NCI-H2227 treated with DMSO at 0.1 percent for 48 hours (cell line): ENCODE measurements around the gene L3MBTL2.
"Not testable (repeated sequence)": the region's sequence is repeated elsewhere in the genome, so short reads cannot be mapped to it uniquely, and the experiment has no call there.

Experiments
- DNase-seq: peaks from one replicate; lab custom pipeline; 2025; lab: John Stamatoyannopoulos, UW

The L3MBTL2 gene

GRCh38 chr22:41241133-41241676, 36.1 kb downstream of the L3MBTL2 start:
- no peak for DNase-seq

- DNase-seq = no peak
These were observed 37.4 kb downstream of the L3MBTL2 start for GRCh38 chr22:41242396-41243117.

- no peak for DNase-seq
These were observed 38.2 kb downstream of the L3MBTL2 start for GRCh38 chr22:41243361-41243760.

GRCh38 chr22:41245917-41246499, 40.9 kb downstream of the L3MBTL2 start:
- DNase-seq = no peak

GRCh38 chr22:41247703-41248102, 42.6 kb downstream of the L3MBTL2 start:
- DNase-seq = no peak

GRCh38 chr22:41248314-41248713, 43.2 kb downstream of the L3MBTL2 start:
- no peak for DNase-seq

- DNase-seq = no peak
These were observed 43.6 kb downstream of the L3MBTL2 start for GRCh38 chr22:41248758-41249157.

- DNase-seq = no peak
These were observed 44.3 kb downstream of the L3MBTL2 start for GRCh38 chr22:41249442-41249841.

GRCh38 chr22:41250127-41250526, 45.0 kb downstream of the L3MBTL2 start:
- no peak for DNase-seq

GRCh38 chr22:41252365-41252764, 47.3 kb downstream of the L3MBTL2 start:
- no peak for DNase-seq

- DNase-seq = no peak
These were observed 49.1 kb downstream of the L3MBTL2 start for GRCh38 chr22:41254230-41254629.

GRCh38 chr22:41256254-41257253, 51.4 kb downstream of the L3MBTL2 start:
- no peak for DNase-seq

- DNase-seq = no peak
These were observed 52.6 kb downstream of the L3MBTL2 start for GRCh38 chr22:41257696-41258095.

GRCh38 chr22:41259756-41260155, 54.6 kb downstream of the L3MBTL2 start:
- not testable (repeated sequence) for DNase-seq

- DNase-seq = no peak
These were observed 55.8 kb downstream of the L3MBTL2 start for GRCh38 chr22:41260871-41261270.

- no peak for DNase-seq
These were observed 56.6 kb downstream of the L3MBTL2 start for GRCh38 chr22:41261541-41262249.

GRCh38 chr22:41262250-41262765, 57.2 kb downstream of the L3MBTL2 start:
- DNase-seq = no peak

- DNase-seq = no peak
These were observed 58.6 kb downstream of the L3MBTL2 start for GRCh38 chr22:41263704-41264103.

- DNase-seq = no peak
These were observed 59.4 kb downstream of the L3MBTL2 start for GRCh38 chr22:41264408-41264941.

- DNase-seq = no peak
These were observed 62.8 kb downstream of the L3MBTL2 start for GRCh38 chr22:41267958-41268357.

- no peak for DNase-seq
These were observed 66.7 kb downstream of the L3MBTL2 start for GRCh38 chr22:41271787-41272186.
